ENCODE results near the gene CC2D2B. TPM values are rescaled to one million over a fixed set of nuclear protein-coding genes. Genes with fewer than 3 reads are reported as not detected.
A peak's percentile ranks its signal among the peaks of the same experiment; 100 is the strongest.

Gene CC2D2B
- total RNA-seq, 1 donor from 2014 or later = 0.18 TPM

DNA sequence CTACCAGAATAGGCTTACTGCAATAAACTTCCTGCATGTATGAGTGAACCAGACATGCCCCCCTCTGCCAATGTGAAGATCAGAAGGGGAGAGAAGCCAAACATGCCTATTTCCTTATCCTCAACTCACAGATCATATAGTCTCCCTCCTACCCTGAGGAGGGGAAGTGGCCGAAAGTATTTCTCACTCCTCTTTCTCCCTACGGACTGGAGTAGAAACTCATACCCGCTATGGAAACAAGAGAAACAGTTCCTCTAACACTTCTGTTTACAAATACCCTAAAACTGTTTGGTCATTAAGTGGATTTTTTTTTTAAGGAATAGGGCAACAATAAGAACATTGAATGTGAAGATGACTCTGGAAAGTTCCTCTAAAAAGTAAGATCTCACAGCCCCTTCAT is 167.0 kb downstream of the CC2D2B start:
- Histone ChIP-seq H3K9me3 (ENCODE audit: insufficient read depth, low read depth, low read length) (no peaks in the 10 kb centered on the region), H3K79me2 (ENCODE audit: insufficient read depth, low read length) (no peaks in the 10 kb centered on the region), H3K27me3 (ENCODE audit: insufficient read depth, low read length) (no peaks in the 10 kb centered on the region), H4K20me1 (ENCODE audit: insufficient read depth, low read length) (no peaks in the 10 kb centered on the region), H3K27ac (ENCODE audit: low read depth, low read length) (no peak overlapping the region), H3K4me2 (ENCODE audit: low read length) (no peak overlapping the region), H3K4me1 (ENCODE audit: insufficient read depth, low read length) (no peaks in the 10 kb centered on the region), H2AFZ (ENCODE audit: low read depth, low read length) (no peak overlapping the region), H3K36me3 (ENCODE audit: insufficient read depth, low read length) (no peaks in the 10 kb centered on the region), H3K9ac (ENCODE audit: low read length) (no peak overlapping the region), H3K4me3 (ENCODE audit: insufficient read depth, low read depth, low read length) (no peak overlapping the region)
- no peaks in the 10 kb centered on the region for H3K27me3 Mint-ChIP-seq (ENCODE audit: low read depth, unreplicated experiment)
- no peaks in the 10 kb centered on the region for H3K36me3 Mint-ChIP-seq (ENCODE audit: low read depth, unreplicated experiment)
- H3K4me1 Mint-ChIP-seq (ENCODE audit: low read depth, unreplicated experiment) = peaks cover 40% of the 10 kb centered on the region
- peak overlapping the region; percentile 95 for H3K27ac Mint-ChIP-seq (ENCODE audit: unreplicated experiment)
- peak overlapping the region; percentile 57 for H3K4me3 Mint-ChIP-seq (ENCODE audit: unreplicated experiment)
- H3K9me3 Mint-ChIP-seq (ENCODE audit: unreplicated experiment) = no peaks in the 10 kb centered on the region
- TF ChIP-seq, protein P1, sequence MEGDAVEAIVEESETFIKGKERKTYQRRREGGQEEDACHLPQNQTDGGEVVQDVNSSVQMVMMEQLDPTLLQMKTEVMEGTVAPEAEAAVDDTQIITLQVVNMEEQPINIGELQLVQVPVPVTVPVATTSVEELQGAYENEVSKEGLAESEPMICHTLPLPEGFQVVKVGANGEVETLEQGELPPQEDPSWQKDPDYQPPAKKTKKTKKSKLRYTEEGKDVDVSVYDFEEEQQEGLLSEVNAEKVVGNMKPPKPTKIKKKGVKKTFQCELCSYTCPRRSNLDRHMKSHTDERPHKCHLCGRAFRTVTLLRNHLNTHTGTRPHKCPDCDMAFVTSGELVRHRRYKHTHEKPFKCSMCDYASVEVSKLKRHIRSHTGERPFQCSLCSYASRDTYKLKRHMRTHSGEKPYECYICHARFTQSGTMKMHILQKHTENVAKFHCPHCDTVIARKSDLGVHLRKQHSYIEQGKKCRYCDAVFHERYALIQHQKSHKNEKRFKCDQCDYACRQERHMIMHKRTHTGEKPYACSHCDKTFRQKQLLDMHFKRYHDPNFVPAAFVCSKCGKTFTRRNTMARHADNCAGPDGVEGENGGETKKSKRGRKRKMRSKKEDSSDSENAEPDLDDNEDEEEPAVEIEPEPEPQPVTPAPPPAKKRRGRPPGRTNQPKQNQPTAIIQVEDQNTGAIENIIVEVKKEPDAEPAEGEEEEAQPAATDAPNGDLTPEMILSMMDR (IDR thresholded peaks at IDR 0.05; ENCODE audit: insufficient read depth, low read depth, low read length) = no peak
- TF ChIP-seq EZH2 (IDR thresholded peaks at IDR 0.05; ENCODE audit: insufficient read depth, low read length) = no peak
- DNase-seq (ENCODE audit: low read depth) (no peak), FAIRE-seq (no peak)

DNA sequence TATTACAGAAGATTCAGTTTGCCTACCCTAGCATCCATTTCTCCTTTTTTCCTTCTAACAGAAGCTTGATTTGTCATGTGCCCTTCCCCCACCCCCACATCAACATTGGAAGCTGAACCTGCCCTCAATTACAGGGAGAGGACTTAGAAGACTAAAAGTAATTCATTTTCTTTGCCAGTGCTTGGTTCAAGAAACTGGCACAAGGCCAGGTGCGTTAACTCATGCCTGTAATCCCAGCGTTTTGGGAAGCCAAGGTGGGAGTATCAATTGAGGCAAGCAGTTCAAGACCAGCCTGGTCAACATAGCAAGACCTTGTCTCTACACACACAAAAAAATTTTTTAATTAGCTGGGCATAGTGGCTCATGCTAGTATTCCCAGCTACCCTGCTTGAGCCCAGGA is 168.2 kb downstream of the CC2D2B start:
- Histone ChIP-seq H3K9ac (ENCODE audit: low read length) (no peak overlapping the region), H3K27me3 (ENCODE audit: insufficient read depth, low read length) (no peaks in the 10 kb centered on the region), H3K27ac (ENCODE audit: low read depth, low read length) (no peak overlapping the region), H4K20me1 (ENCODE audit: insufficient read depth, low read length) (no peaks in the 10 kb centered on the region), H3K4me3 (ENCODE audit: insufficient read depth, low read depth, low read length) (no peak overlapping the region), H3K79me2 (ENCODE audit: insufficient read depth, low read length) (no peaks in the 10 kb centered on the region), H3K36me3 (ENCODE audit: insufficient read depth, low read length) (no peaks in the 10 kb centered on the region), H3K4me2 (ENCODE audit: low read length) (no peak overlapping the region), H3K4me1 (ENCODE audit: insufficient read depth, low read length) (no peaks in the 10 kb centered on the region), H2AFZ (ENCODE audit: low read depth, low read length) (no peak overlapping the region), H3K9me3 (ENCODE audit: insufficient read depth, low read depth, low read length) (no peaks in the 10 kb centered on the region)
- no peaks in the 10 kb centered on the region for H3K36me3 Mint-ChIP-seq (ENCODE audit: low read depth, unreplicated experiment)
- H3K4me1 Mint-ChIP-seq (ENCODE audit: low read depth, unreplicated experiment) = peaks cover 40% of the 10 kb centered on the region
- DNase-seq (ENCODE audit: low read depth) (no peak), FAIRE-seq (no peak)
- H3K9me3 Mint-ChIP-seq (ENCODE audit: unreplicated experiment) = no peaks in the 10 kb centered on the region
- TF ChIP-seq, protein P1 (IDR thresholded peaks at IDR 0.05; ENCODE audit: insufficient read depth, low read depth, low read length) = no peak
- TF ChIP-seq EZH2 (IDR thresholded peaks at IDR 0.05; ENCODE audit: insufficient read depth, low read length) = no peak
- H3K27me3 Mint-ChIP-seq (ENCODE audit: low read depth, unreplicated experiment) = no peaks in the 10 kb centered on the region
- no peak overlapping the region for H3K27ac Mint-ChIP-seq (ENCODE audit: unreplicated experiment)
- no peak overlapping the region for H3K4me3 Mint-ChIP-seq (ENCODE audit: unreplicated experiment)

DNA sequence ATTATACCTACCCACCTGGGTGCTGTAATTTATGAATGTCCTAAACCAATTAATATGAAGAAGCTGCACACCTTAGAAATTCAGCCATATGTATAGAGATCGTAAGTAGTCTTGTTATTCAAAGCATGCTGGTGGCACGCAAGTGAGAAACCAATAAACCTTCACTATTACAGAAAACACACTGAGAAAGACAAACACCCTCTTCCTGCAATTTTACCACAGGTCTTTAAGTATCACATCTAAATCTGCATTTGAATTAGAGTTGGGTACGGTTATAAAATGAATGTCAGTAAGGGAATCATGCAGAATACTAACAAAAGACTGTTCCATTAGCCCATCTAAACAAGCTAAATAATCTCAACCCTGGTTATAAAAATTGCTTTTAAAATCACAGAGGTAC is 169.4 kb downstream of the CC2D2B start:
- H3K4me1 Mint-ChIP-seq (ENCODE audit: low read depth, unreplicated experiment) = peaks cover 35% of the 10 kb centered on the region
- Histone ChIP-seq H3K36me3 (ENCODE audit: insufficient read depth, low read length) (no peaks in the 10 kb centered on the region), H3K4me2 (ENCODE audit: low read length) (no peak overlapping the region), H3K9ac (ENCODE audit: low read length) (no peak overlapping the region), H3K27me3 (ENCODE audit: insufficient read depth, low read length) (no peaks in the 10 kb centered on the region), H3K79me2 (ENCODE audit: insufficient read depth, low read length) (no peaks in the 10 kb centered on the region), H2AFZ (ENCODE audit: low read depth, low read length) (no peak overlapping the region), H3K9me3 (ENCODE audit: insufficient read depth, low read depth, low read length) (no peaks in the 10 kb centered on the region), H3K27ac (ENCODE audit: low read depth, low read length) (no peak overlapping the region), H4K20me1 (ENCODE audit: insufficient read depth, low read length) (no peaks in the 10 kb centered on the region), H3K4me1 (ENCODE audit: insufficient read depth, low read length) (no peaks in the 10 kb centered on the region), H3K4me3 (ENCODE audit: insufficient read depth, low read depth, low read length) (no peak overlapping the region)
- DNase-seq (ENCODE audit: low read depth) = no peak
- no peak for FAIRE-seq
- H3K27me3 Mint-ChIP-seq (ENCODE audit: low read depth, unreplicated experiment) = no peaks in the 10 kb centered on the region
- H3K4me3 Mint-ChIP-seq (ENCODE audit: unreplicated experiment) = no peak overlapping the region
- no peak overlapping the region for H3K27ac Mint-ChIP-seq (ENCODE audit: unreplicated experiment)
- H3K9me3 Mint-ChIP-seq (ENCODE audit: unreplicated experiment) = no peaks in the 10 kb centered on the region
- TF ChIP-seq, protein P1 (IDR thresholded peaks at IDR 0.05; ENCODE audit: insufficient read depth, low read depth, low read length) = no peak
- no peak for TF ChIP-seq EZH2 (IDR thresholded peaks at IDR 0.05; ENCODE audit: insufficient read depth, low read length)
- no peaks in the 10 kb centered on the region for H3K36me3 Mint-ChIP-seq (ENCODE audit: low read depth, unreplicated experiment)

Measured in astrocyte (in vitro differentiated cells and primary cell).